OCI-LY7 (cell line): ENCODE results near the gene LDLRAD4.

Source experiments
- EZH2phosphoT487 ChIP-seq: fragments of 200-600 bp; sonication (generic); IDR thresholded peaks from 2 replicates; pipeline ENCODE4 v1.6.1; 2018; ENCODE audit warnings: low read depth, borderline replicate concordance, mild to moderate bottlenecking, mixed run types, antibody characterized with exemption, low read length, moderate library complexity, mixed read lengths
- TF ChIP-seq, protein P1 (sequence below): fragments of 200-600 bp; sonication (generic); conservative IDR thresholded peaks from 2 replicates; pipeline ENCODE4 v1.5.1; 2014; ENCODE audit warnings: mild to moderate bottlenecking, antibody characterized with exemption, low read length, moderate library complexity, mixed read lengths

DNA sequence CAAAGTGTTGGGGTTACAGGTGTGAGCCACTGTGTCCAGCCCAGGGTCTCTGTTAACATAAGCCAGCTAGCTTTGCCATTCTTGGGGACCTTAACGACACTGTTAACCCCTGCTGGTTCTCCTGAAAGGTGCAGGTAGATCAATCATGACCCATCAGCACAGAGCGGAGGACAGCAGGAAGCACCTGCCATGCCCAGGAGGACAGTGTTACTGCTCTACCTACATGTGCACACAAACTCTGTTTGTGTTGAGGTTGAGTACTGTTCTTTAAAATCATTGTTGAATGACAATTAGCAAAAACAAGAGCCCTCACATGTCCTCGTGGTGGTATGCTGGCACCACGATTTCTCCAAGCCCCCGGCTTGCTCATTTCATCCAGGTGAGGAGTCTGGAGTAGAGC lies 386.9 kb downstream of the LDLRAD4 start:
- TF ChIP-seq, protein P1, sequence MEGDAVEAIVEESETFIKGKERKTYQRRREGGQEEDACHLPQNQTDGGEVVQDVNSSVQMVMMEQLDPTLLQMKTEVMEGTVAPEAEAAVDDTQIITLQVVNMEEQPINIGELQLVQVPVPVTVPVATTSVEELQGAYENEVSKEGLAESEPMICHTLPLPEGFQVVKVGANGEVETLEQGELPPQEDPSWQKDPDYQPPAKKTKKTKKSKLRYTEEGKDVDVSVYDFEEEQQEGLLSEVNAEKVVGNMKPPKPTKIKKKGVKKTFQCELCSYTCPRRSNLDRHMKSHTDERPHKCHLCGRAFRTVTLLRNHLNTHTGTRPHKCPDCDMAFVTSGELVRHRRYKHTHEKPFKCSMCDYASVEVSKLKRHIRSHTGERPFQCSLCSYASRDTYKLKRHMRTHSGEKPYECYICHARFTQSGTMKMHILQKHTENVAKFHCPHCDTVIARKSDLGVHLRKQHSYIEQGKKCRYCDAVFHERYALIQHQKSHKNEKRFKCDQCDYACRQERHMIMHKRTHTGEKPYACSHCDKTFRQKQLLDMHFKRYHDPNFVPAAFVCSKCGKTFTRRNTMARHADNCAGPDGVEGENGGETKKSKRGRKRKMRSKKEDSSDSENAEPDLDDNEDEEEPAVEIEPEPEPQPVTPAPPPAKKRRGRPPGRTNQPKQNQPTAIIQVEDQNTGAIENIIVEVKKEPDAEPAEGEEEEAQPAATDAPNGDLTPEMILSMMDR = no peak
- TF ChIP-seq EZH2phosphoT487 = no peak
